ENCODE data around the gene EOLA1. TPM values are rescaled to one million over a fixed set of nuclear protein-coding genes. Genes with fewer than 3 reads are reported as not detected.
"Not testable (repeated sequence)": the region's sequence is repeated elsewhere in the genome, so short reads cannot be mapped to it uniquely, and the experiment has no call there.

Gene EOLA1
- total RNA-seq, 4 donors from 2014 or later: 3.9 to 13.4 (median 11.5) TPM

GRCh38 chrX:149497054-149497453 is 43.8 kb upstream of the EOLA1 start:
- no peak for TF ChIP-seq CTCF (IDR thresholded peaks at IDR 0.05)
- no peak for TF ChIP-seq POLR2A (IDR thresholded peaks at IDR 0.05)
- WGBS, 2 donors: 35 to 88% methylated on average over 1 of the region's 1 CpG
- DNase-seq (ENCODE audit: low spot score in 2 of 2): no peak
- intact Hi-C loops (cut with DNase I; ENCODE audit: low total_unique reads): no loop called here
- H3K4me3 ChIP-seq (ENCODE audit: low read depth, poor library complexity, severe bottlenecking): no peak overlapping the region

- 68 to 86% methylated on average over 1 to 2 of the region's 2 CpGs for WGBS, 2 donors
- DNase-seq (ENCODE audit: low spot score in 2 of 2): peak in 1 of 2 donors; percentile 59
- TF ChIP-seq POLR2A (IDR thresholded peaks at IDR 0.05) (no peak), CTCF (IDR thresholded peaks at IDR 0.05) (no peak)
- intact Hi-C loops (cut with DNase I; ENCODE audit: low total_unique reads): no loop called here
- no peak overlapping the region for H3K4me3 ChIP-seq (ENCODE audit: low read depth, poor library complexity, severe bottlenecking)
Observed at GRCh38 chrX:149497626-149498025, 43.2 kb upstream of the EOLA1 start.

GRCh38 chrX:149498767-149499166 is 42.0 kb upstream of the EOLA1 start:
- peak in 1 of 2 donors; percentile 12 for DNase-seq (ENCODE audit: low spot score in 2 of 2)
- WGBS, 2 donors: 75 to 84% methylated on average over 4 of the region's 4 CpGs
- TF ChIP-seq POLR2A (IDR thresholded peaks at IDR 0.05) (no peak), CTCF (IDR thresholded peaks at IDR 0.05) (no peak)
- intact Hi-C loops (cut with DNase I; ENCODE audit: low total_unique reads): no loop called here
- H3K4me3 ChIP-seq (ENCODE audit: low read depth, poor library complexity, severe bottlenecking): no peak overlapping the region

- no peak overlapping the region for H3K4me3 ChIP-seq (ENCODE audit: low read depth, poor library complexity, severe bottlenecking)
- intact Hi-C loops (cut with DNase I; ENCODE audit: low total_unique reads): no loop called here
- TF ChIP-seq CTCF (IDR thresholded peaks at IDR 0.05): no peak
- TF ChIP-seq POLR2A (IDR thresholded peaks at IDR 0.05): no peak
- 64 to 92% methylated on average over 5 of the region's 5 CpGs for WGBS, 2 donors
- peak in 1 of 2 donors; percentile 26 for DNase-seq (ENCODE audit: low spot score in 2 of 2)
Observed at GRCh38 chrX:149499766-149500165, 41.0 kb upstream of the EOLA1 start.

- WGBS, 2 donors: 57 to 68% methylated on average over 4 to 5 of the region's 5 CpGs
- intact Hi-C loops (cut with DNase I; ENCODE audit: low total_unique reads); H3K4me3 ChIP-seq (ENCODE audit: low read depth, poor library complexity, severe bottlenecking): not testable (repeated sequence)
- peak in 1 of 2 donors; percentile 48 for DNase-seq (ENCODE audit: low spot score in 2 of 2)
Observed at GRCh38 chrX:149502923-149503322, 37.9 kb upstream of the EOLA1 start.

- H3K4me3 ChIP-seq (ENCODE audit: low read depth, poor library complexity, severe bottlenecking); intact Hi-C loops (cut with DNase I; ENCODE audit: low total_unique reads): not testable (repeated sequence)
- 0 to 46% methylated on average over 1 to 2 of the region's 10 CpGs for WGBS, 2 donors
- peak in 1 of 2 donors; percentile 80 for DNase-seq (ENCODE audit: low spot score in 2 of 2)
Observed at GRCh38 chrX:149503446-149503845, 37.4 kb upstream of the EOLA1 start.

- TF ChIP-seq CTCF (IDR thresholded peaks at IDR 0.05) (no peak), POLR2A (IDR thresholded peaks at IDR 0.05) (no peak)
- H3K4me3 ChIP-seq (ENCODE audit: low read depth, poor library complexity, severe bottlenecking): peak overlapping the region; percentile 25
- 40 to 52% methylated on average over 10 of the region's 10 CpGs for WGBS, 2 donors
- intact Hi-C loops (cut with DNase I; ENCODE audit: low total_unique reads): no loop called here
- DNase-seq (ENCODE audit: low spot score in 2 of 2): peak in 1 of 2 donors; percentile 82
Observed at GRCh38 chrX:149504226-149504914, 36.4 kb upstream of the EOLA1 start.
